ENCODE data around the gene FPR1.

- TF ChIP-seq EZH2 (IDR thresholded peaks at IDR 0.05; ENCODE audit: borderline replicate concordance, low read depth, low read length, severe bottlenecking) = no peak
- TF ChIP-seq, protein P1, sequence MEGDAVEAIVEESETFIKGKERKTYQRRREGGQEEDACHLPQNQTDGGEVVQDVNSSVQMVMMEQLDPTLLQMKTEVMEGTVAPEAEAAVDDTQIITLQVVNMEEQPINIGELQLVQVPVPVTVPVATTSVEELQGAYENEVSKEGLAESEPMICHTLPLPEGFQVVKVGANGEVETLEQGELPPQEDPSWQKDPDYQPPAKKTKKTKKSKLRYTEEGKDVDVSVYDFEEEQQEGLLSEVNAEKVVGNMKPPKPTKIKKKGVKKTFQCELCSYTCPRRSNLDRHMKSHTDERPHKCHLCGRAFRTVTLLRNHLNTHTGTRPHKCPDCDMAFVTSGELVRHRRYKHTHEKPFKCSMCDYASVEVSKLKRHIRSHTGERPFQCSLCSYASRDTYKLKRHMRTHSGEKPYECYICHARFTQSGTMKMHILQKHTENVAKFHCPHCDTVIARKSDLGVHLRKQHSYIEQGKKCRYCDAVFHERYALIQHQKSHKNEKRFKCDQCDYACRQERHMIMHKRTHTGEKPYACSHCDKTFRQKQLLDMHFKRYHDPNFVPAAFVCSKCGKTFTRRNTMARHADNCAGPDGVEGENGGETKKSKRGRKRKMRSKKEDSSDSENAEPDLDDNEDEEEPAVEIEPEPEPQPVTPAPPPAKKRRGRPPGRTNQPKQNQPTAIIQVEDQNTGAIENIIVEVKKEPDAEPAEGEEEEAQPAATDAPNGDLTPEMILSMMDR (IDR thresholded peaks at IDR 0.05; ENCODE audit: borderline replicate concordance, extremely low read depth, low read length, poor library complexity, severe bottlenecking) = no peak
Measured at GRCh38 chr19:51799774-51800472, 48.2 kb upstream of the FPR1 start.
